ENCODE results near the gene FFAR3. TPM values are rescaled to one million over a fixed set of nuclear protein-coding genes. Genes with fewer than 3 reads are reported as not detected.
A peak's percentile ranks its signal among the peaks of the same experiment; 100 is the strongest.

The FFAR3 gene
- total and polyA plus RNA-seq, 2 of the 13 experiments (the other 11 are each of a cell fraction or from before 2014, with no cell fraction given), result not detected

- TF ChIP-seq IRF1 (CRISPR knock-in tag; IDR thresholded peaks at IDR 0.05; ENCODE audit: low read depth), result no peak
- TF ChIP-seq, protein P1, sequence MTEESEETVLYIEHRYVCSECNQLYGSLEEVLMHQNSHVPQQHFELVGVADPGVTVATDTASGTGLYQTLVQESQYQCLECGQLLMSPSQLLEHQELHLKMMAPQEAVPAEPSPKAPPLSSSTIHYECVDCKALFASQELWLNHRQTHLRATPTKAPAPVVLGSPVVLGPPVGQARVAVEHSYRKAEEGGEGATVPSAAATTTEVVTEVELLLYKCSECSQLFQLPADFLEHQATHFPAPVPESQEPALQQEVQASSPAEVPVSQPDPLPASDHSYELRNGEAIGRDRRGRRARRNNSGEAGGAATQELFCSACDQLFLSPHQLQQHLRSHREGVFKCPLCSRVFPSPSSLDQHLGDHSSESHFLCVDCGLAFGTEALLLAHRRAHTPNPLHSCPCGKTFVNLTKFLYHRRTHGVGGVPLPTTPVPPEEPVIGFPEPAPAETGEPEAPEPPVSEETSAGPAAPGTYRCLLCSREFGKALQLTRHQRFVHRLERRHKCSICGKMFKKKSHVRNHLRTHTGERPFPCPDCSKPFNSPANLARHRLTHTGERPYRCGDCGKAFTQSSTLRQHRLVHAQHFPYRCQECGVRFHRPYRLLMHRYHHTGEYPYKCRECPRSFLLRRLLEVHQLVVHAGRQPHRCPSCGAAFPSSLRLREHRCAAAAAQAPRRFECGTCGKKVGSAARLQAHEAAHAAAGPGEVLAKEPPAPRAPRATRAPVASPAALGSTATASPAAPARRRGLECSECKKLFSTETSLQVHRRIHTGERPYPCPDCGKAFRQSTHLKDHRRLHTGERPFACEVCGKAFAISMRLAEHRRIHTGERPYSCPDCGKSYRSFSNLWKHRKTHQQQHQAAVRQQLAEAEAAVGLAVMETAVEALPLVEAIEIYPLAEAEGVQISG (CRISPR knock-in tag; IDR thresholded peaks at IDR 0.05), result peak; percentile 40; the same call in 1 of the 2 replicates
- TF ChIP-seq MTF1 (CRISPR knock-in tag; IDR thresholded peaks at IDR 0.05), result no peak
- TF ChIP-seq TBX2 (CRISPR knock-in tag; IDR thresholded peaks at IDR 0.05; ENCODE audit: borderline replicate concordance), result peak; percentile 90
- TF ChIP-seq, protein P2, sequence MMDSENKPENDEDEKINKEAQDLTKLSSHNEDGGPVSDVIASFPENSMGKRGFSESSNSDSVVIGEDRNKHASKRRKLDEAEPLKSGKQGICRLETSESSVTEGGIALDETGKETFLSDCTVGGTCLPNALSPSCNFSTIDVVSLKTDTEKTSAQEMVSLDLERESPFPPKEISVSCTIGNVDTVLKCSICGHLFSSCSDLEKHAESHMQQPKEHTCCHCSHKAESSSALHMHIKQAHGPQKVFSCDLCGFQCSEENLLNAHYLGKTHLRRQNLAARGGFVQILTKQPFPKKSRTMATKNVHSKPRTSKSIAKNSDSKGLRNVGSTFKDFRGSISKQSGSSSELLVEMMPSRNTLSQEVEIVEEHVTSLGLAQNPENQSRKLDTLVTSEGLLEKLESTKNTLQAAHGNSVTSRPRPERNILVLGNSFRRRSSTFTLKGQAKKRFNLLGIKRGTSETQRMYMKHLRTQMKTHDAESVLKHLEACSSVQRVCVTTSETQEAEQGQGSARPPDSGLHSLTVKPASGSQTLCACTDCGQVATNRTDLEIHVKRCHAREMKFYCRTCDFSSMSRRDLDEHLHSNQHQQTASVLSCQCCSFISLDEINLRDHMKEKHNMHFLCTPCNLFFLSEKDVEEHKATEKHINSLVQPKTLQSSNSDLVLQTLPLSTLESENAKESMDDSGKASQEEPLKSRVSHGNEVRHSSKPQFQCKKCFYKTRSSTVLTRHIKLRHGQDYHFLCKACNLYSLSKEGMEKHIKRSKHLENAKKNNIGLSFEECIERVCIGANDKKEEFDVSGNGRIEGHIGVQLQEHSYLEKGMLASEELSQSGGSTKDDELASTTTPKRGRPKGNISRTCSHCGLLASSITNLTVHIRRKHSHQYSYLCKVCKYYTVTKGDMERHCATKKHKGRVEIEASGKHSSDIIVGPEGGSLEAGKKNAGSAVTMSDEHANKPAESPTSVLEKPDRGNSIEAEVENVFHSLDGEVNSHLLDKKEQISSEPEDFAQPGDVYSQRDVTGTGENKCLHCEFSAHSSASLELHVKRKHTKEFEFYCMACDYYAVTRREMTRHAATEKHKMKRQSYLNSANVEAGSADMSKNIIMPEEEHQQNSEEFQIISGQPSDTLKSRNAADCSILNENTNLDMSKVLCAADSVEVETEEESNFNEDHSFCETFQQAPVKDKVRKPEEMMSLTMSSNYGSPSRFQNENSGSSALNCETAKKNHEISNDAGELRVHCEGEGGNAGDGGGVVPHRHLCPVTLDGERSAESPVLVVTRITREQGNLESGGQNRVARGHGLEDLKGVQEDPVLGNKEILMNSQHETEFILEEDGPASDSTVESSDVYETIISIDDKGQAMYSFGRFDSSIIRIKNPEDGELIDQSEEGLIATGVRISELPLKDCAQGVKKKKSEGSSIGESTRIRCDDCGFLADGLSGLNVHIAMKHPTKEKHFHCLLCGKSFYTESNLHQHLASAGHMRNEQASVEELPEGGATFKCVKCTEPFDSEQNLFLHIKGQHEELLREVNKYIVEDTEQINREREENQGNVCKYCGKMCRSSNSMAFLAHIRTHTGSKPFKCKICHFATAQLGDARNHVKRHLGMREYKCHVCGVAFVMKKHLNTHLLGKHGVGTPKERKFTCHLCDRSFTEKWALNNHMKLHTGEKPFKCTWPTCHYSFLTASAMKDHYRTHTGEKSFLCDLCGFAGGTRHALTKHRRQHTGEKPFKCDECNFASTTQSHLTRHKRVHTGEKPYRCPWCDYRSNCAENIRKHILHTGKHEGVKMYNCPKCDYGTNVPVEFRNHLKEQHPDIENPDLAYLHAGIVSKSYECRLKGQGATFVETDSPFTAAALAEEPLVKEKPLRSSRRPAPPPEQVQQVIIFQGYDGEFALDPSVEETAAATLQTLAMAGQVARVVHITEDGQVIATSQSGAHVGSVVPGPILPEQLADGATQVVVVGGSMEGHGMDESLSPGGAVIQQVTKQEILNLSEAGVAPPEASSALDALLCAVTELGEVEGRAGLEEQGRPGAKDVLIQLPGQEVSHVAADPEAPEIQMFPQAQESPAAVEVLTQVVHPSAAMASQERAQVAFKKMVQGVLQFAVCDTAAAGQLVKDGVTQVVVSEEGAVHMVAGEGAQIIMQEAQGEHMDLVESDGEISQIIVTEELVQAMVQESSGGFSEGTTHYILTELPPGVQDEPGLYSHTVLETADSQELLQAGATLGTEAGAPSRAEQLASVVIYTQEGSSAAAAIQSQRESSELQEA (CRISPR knock-in tag; IDR thresholded peaks at IDR 0.05; ENCODE audit: not compliant biosample characterization), result no peak
- no peak for TF ChIP-seq MATR3 (CRISPR knock-in tag; IDR thresholded peaks at IDR 0.05)
- peak; percentile 19; the same call in 1 of the 3 replicates for TF ChIP-seq MXI1 (IDR thresholded peaks at IDR 0.05; ENCODE audit: borderline replicate concordance, low read depth, low read length)
- 0 out of 2 replicates have a peak, but pooled peaks have one; percentile 49 for TF ChIP-seq ZNF232 (CRISPR knock-in tag; IDR thresholded peaks at IDR 0.05; ENCODE audit: borderline replicate concordance)
- TF ChIP-seq SOX13 (IDR thresholded peaks at IDR 0.05), result no peak
- TF ChIP-seq SOX13 (CRISPR knock-in tag; conservative IDR thresholded peaks at IDR 0.05 in 1 of 2, IDR thresholded peaks at IDR 0.05 in 1 of 2), result peak in 1 of 2 experiments; percentile 74; a peak in 2 of 4 replicates
- TF ChIP-seq ZBTB21 (CRISPR knock-in tag; IDR thresholded peaks at IDR 0.05), result no peak
- TF ChIP-seq, protein P3, sequence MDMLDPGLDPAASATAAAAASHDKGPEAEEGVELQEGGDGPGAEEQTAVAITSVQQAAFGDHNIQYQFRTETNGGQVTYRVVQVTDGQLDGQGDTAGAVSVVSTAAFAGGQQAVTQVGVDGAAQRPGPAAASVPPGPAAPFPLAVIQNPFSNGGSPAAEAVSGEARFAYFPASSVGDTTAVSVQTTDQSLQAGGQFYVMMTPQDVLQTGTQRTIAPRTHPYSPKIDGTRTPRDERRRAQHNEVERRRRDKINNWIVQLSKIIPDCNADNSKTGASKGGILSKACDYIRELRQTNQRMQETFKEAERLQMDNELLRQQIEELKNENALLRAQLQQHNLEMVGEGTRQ (IDR thresholded peaks at IDR 0.05; ENCODE audit: low read depth, low read length), result no peak
- TF ChIP-seq, protein P3 (CRISPR knock-in tag; IDR thresholded peaks at IDR 0.05; ENCODE audit: borderline replicate concordance), result no peak
- TF ChIP-seq RNF2 (conservative IDR thresholded peaks at IDR 0.05; ENCODE audit: low read depth), result no peak
Observed at GRCh38 chr19:35380450-35381124, 22.3 kb downstream of the FFAR3 start (continued).
